Lung (tissue), 12 donors: ENCODE data around the gene TPH1. TPM values are rescaled to one million over a fixed set of nuclear protein-coding genes. Genes with fewer than 3 reads are reported as not detected.

Experiments
- ATAC-seq: fragments of 200-7000 bp; cut with Tn5 transposase; one replicate; pipeline ENCODE4 v1.9.1; 2020; ENCODE audit warnings: moderate number of reproducible peaks; ENCODE audit not compliant: insufficient read depth, low FRiP score
- DNase-seq, 3 donors: peaks; one replicate each; pipeline ENCODE4 v3.0.0-alpha.2; 2013 to 2017
- H3K27ac ChIP-seq, 2 donors: one replicate each; pipeline ENCODE4 v1.5.1; 2013; ENCODE audit warnings: mild to moderate bottlenecking in 2 of 2, moderate library complexity in 2 of 2, control low read depth in 1 of 2, inconsistent platforms in 1 of 2, low read depth in 1 of 2, low read length in 1 of 2
- H3K27me3 ChIP-seq, 3 donors: one replicate each; pipeline ENCODE4 v1.5.1; 2013; ENCODE audit warnings: low read length in 2 of 3; ENCODE audit not compliant: control insufficient read depth in 3 of 3, insufficient read depth in 3 of 3
- H3K36me3 ChIP-seq, 4 donors: one replicate each; pipeline ENCODE4 v1.5.1; 2013; ENCODE audit warnings: low read length in 4 of 4, mild to moderate bottlenecking in 1 of 4, moderate library complexity in 1 of 4; ENCODE audit not compliant: control insufficient read depth in 4 of 4, insufficient read depth in 4 of 4
- H3K4me1 ChIP-seq, 5 donors: one replicate each; pipeline ENCODE4 v1.5.1; 2013; ENCODE audit warnings: low read length in 5 of 5, mild to moderate bottlenecking in 2 of 5, moderate library complexity in 1 of 5; ENCODE audit not compliant: control insufficient read depth in 5 of 5, insufficient read depth in 5 of 5
- H3K4me3 ChIP-seq: one replicate; pipeline ENCODE4 v1.5.1; 2013; ENCODE audit warnings: mild to moderate bottlenecking, control low read depth, moderate library complexity
- H3K9ac ChIP-seq, 2 donors: one replicate each; pipeline ENCODE4 v1.5.1; 2013; ENCODE audit warnings: low read length in 2 of 2, control low read depth in 1 of 2; ENCODE audit not compliant: insufficient read depth in 1 of 2
- H3K9me3 ChIP-seq, 4 donors: one replicate each; pipeline ENCODE4 v1.5.1; 2013; ENCODE audit warnings: low read length in 3 of 4, mild to moderate bottlenecking in 1 of 4, moderate library complexity in 1 of 4; ENCODE audit not compliant: control insufficient read depth in 4 of 4, insufficient read depth in 3 of 4
- CTCF ChIP-seq: IDR thresholded peaks from 2 replicates; pipeline ENCODE4 v1.5.1; 2012; ENCODE audit warnings: mild to moderate bottlenecking; ENCODE audit errors: control extremely low read depth, extremely low read depth
- WGBS, 2 donors: extraction: QIAGEN DNeasy Blood & Tissue Kit; methylation state at CpG; one replicate each; pipeline ENCODE4 v1.1.7; 2013; 5-methylcytosine and 5-hydroxymethylcytosine counted together
- polyA plus RNA-seq, 2 donors: library from polyadenylated mRNA; stranded (reverse); fragments of 200-250 nt; gene quantifications; one replicate each; pipeline ENCODE4 v1.2.1, GENCODE V29; 2013
- total RNA-seq, 2 donors: library from RNA; depleted of rRNA in 1 of 2; stranded (reverse); fragments of >200 nt in 1 of 2; gene quantifications; one replicate each; pipeline ENCODE4 v1.2.1, GENCODE V29; 2014 to 2021
- donor health status: control.
- donor health status: control.
- donor health status: Bipolar disorder and iron deficiency.
- donor health status: healthy.
- donor health status: DM: yes; HTN: yes; CAD: no.

Gene TPH1
- total and polyA plus RNA-seq, 4 donors = 0.13 to 2.8 (median 0.55) TPM

- Histone ChIP-seq H3K36me3 (peaks cover 17 to 45% (median 29%) of the 10 kb centered on the region in 4 donors), H3K9me3 (no peaks in the 10 kb centered on the region), H3K9ac (no peak overlapping the region), H3K4me1 (no peaks in the 10 kb centered on the region), H3K27me3 (no peaks in the 10 kb centered on the region), H3K4me3 (no peak overlapping the region), H3K27ac (no peak overlapping the region)
- 96 to 99% methylated on average over 2 of the region's 2 CpGs for WGBS, 2 donors
- no peak for TF ChIP-seq CTCF
- DNase-seq = no peak
- ATAC-seq = no peak
Measured at GRCh38 chr11:18088366-18088765, 42.3 kb upstream of the TPH1 start.

- H3K36me3 ChIP-seq = peaks cover 10 to 19% (median 14%) of the 10 kb centered on the region in 4 donors
- WGBS, 2 donors = 47 to 66% methylated on average over 2 of the region's 2 CpGs
- H3K4me1 ChIP-seq = no peaks in the 10 kb centered on the region
Measured at GRCh38 chr11:18081551-18081950, 35.5 kb upstream of the TPH1 start.

GRCh38 chr11:18080451-18080850 is 34.4 kb upstream of the TPH1 start:
- H3K9ac ChIP-seq = no peak overlapping the region
- whole genome bisulfite sequencing, 2 donors = 57 to 68% methylated on average over 4 of the region's 4 CpGs
- H3K36me3 ChIP-seq = peaks cover 6 to 16% (median 13%) of the 10 kb centered on the region in 4 donors
- ATAC-seq (no peak), DNase-seq (no peak)
- H3K27ac ChIP-seq = no peak overlapping the region
- H3K9me3 ChIP-seq = no peaks in the 10 kb centered on the region
- no peaks in the 10 kb centered on the region for H3K27me3 ChIP-seq
- no peak overlapping the region for H3K4me3 ChIP-seq
- no peak for TF ChIP-seq CTCF
- no peaks in the 10 kb centered on the region for H3K4me1 ChIP-seq

More at GRCh38 chr11:18081551-18081950, 35.5 kb upstream of the TPH1 start:
- Histone ChIP-seq H3K27me3 (no peaks in the 10 kb centered on the region), H3K9me3 (no peaks in the 10 kb centered on the region), H3K9ac (no peak overlapping the region), H3K4me3 (no peak overlapping the region), H3K27ac (no peak overlapping the region)
- no peak for TF ChIP-seq CTCF
- DNase-seq (no peak), ATAC-seq (no peak)

- Histone ChIP-seq H3K27ac (no peak overlapping the region), H3K27me3 (no peaks in the 10 kb centered on the region), H3K36me3 (peaks cover 5 to 14% (median 10%) of the 10 kb centered on the region in 4 donors), H3K4me3 (no peak overlapping the region), H3K4me1 (no peaks in the 10 kb centered on the region), H3K9ac (no peak overlapping the region), H3K9me3 (no peaks in the 10 kb centered on the region)
- TF ChIP-seq CTCF = no peak
- DNase-seq = no peak
- no peak for ATAC-seq
- 91 to 93% methylated on average over 2 of the region's 2 CpGs for WGBS, 2 donors
Measured at GRCh38 chr11:18078909-18079308, 32.8 kb upstream of the TPH1 start.
